RPMI7951 (cell line): Measurements from ENCODE around the gene IMMP2L. TPM values are rescaled to one million over a fixed set of nuclear protein-coding genes. Genes with fewer than 3 reads are reported as not detected.
"Not testable (repeated sequence)": the region's sequence is repeated elsewhere in the genome, so short reads cannot be mapped to it uniquely, and the experiment has no call there.

Source experiments
- DNase-seq: peaks from one replicate; pipeline ENCODE4 v3.0.0-alpha.2; 2012; ENCODE audit warnings: low read depth
- total RNA-seq: library from RNA; depleted of rRNA; stranded (reverse); fragments of >200 nt; shearing (Covaris generic); gene quantifications from 2 replicates; pipeline ENCODE4 v1.2.3, GENCODE V29; 2014

The IMMP2L gene
- total RNA-seq, 1 experiment from 2014 or later, result 10.5 TPM

DNA sequence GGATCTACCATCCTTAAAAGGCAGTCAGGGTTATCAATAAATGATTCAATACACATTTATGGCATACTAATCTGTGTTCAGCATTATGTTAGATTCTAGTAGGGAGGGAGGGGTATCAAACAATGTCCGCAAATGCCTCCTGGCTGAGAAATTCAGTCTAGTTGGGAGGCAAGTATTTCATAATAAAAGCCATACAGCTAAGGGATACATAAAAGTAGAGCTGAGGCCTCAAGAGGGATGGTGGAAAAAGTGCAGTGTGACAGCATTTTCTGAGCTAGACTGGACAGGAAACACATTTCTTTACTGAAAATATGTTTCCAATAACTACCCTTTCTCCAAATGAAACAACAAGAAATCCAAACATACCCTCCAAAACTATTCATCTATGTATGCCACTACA is 624.1 kb downstream of the IMMP2L start:
- DNase-seq, result no peak

DNA sequence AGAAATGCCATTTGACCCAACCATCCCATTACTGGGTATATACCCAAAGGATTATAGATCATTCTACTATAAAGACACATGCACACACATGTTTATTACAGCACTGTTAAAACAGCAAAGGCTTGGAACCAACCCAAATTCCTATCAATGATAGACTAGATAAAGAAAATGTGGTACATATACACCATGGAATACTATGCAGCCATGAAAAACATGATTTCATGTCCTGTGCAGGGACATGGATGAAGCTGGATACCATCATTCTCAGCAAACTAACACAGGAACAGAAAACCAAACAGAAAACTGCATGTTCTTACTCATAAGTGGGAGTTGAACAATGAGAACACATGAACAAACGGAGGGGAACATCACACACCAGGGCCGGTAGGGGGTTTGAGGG is 625.6 kb downstream of the IMMP2L start:
- not testable (repeated sequence) for DNase-seq

DNA sequence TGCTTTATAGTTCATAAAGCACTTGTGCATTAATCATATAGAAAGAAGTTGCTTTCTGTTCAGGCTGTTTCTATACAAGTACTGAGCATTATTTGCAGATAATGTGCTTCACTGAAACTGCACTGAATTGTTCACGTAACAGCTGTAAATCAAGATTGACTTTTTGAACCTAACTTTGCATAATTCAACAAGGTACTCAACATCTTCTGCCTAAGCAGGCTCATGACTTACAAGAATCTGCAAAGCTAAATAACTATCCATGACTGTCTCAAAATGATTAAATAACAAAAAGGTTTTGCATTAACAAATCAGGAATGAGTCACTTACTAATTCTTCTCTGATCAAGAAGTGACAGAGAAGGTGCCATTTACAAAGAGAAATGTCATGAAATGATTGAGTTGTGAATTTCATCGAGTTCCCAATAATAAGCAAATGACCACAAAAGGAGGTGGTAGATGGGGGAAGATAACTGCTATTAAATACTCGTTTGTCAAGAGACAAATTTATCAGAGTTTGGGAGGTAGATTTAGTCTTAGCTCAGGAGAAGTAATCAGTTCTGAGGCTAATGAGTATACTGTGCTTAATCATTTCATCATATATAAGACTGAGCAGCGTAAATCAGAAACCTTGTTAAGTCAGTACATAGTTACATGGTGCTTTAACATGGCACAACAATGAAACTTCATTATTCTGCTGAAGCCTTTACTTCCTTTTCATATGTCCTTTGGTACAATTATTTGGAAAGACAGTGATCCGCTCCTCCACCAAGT is 632.6 kb downstream of the IMMP2L start:
- no peak for DNase-seq

DNA sequence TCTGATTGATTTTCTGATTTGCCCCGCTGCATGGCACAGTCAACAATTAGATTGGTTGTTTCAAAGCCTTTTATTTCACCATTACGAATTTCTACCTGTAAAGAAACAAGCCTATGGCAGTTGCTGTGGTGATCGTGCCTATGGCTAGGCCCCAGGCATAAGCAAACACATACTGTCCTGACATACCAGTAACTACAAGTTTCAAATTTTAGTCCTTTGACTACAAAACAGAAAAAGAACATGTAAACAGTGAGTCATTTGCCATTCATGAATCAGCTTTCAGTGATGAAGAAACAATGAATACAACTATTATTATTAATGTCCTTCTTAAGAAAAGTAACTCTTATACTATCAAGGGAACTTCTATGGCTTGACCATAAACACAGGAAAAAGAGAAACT is 639.4 kb downstream of the IMMP2L start:
- DNase-seq, result no peak

DNA sequence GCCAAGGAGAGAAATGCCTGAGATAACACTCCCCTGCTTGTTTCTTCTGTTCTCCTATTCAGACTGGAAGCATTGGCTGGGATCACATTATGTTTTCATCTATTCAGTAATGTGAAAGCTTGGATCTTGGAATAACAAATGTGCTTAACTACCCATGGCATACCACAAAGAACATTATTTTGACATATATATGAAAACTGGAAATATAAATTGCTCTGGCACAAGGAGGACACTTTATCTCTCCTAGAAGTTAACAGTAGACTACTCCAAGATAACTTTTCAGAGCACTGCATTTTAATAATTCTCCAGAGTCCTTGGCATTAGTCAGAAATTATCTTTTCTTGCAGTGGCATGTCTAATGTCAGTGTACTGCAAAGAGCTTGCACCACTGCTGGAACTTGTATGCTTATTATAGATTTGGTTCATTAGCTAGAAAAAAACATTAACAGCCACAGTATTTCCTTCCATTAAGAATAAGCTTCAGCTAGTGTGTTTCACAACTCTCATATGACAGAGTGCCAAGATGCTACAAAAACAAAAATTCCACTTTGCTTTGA is 640.6 kb downstream of the IMMP2L start:
- DNase-seq, result no peak

DNA sequence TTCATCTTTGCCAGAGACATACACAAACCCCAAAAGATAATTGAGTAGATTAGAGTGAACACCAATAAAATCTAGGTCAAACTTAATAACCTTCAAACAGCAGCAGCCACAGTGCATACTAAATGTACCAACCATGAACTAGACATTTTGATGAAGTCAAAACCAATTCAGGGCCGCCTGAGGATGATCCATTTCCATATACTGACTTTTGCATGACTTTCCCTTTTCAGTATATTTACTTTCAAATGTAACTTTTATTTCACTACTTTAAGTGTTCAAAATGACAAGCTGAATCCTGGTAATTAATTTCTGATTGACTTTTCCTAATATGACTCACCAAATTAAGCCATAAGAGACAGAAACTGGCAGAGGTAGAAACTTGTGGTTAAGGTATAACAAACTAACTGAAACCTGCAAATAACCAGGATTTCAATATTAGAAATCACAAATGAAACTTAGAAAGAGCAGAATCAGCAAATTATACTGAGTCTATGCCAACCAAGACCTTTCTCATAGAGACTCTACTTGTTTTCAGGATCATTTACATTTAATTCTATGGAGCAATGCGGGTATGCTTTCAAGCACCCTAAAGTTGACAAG is 643.2 kb downstream of the IMMP2L start:
- DNase-seq, result no peak

DNA sequence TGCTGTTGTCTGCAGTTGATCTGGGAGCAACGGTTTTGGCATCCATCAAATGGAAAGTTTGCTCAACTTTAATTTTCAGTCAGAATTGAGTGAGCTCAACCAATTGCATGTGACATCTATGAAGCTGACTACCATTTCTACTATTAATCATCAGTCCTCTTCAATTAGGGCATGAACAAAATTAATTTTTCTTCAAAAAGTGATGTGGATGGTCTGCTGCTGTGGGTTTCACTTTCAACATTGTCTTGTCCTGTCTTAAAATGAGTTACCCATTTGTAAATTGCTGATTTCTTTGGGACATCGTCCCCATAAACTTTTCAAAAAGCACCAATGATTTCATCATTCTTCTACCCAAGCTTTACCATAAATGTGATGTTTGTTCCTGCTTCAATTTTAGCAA is 648.0 kb downstream of the IMMP2L start:
- DNase-seq, result no peak

DNA sequence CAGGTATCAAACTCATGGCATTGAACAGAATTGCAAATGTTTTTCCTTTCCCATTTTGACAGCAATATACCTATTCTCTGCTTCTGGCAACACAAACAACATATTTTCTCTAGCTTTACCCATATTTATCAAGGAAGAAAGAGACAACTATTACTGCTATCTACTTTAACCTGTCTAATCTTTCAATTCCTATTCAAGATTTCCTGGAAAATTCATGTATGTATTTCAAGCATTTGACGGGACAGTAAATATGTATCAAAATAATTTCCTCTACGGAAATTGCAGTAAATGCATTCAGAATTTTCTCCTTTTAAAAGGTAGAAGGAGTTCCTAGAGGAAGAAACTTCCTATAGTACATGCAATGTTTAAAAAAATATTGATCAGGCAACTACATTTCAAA is 650.7 kb downstream of the IMMP2L start:
- no peak for DNase-seq

DNA sequence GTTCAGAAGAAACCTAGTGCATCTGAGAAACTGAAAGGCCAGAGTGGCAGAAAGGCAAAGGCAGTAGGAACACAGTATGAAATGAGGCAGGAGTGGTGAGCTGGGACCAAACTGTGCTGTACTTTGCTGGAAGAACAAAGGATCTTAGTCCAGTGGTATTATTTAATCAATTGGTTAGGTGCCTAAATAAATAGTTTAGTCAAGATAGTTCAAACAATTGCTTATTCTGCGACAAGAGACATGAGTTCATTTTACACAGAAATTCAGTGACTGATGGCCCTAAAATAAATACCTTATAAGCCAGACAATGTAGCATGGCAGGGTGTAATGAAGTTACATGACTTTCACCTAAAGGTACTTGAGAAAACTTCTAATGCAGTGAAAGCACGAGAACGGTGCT is 653.2 kb downstream of the IMMP2L start:
- DNase-seq, result no peak

DNA sequence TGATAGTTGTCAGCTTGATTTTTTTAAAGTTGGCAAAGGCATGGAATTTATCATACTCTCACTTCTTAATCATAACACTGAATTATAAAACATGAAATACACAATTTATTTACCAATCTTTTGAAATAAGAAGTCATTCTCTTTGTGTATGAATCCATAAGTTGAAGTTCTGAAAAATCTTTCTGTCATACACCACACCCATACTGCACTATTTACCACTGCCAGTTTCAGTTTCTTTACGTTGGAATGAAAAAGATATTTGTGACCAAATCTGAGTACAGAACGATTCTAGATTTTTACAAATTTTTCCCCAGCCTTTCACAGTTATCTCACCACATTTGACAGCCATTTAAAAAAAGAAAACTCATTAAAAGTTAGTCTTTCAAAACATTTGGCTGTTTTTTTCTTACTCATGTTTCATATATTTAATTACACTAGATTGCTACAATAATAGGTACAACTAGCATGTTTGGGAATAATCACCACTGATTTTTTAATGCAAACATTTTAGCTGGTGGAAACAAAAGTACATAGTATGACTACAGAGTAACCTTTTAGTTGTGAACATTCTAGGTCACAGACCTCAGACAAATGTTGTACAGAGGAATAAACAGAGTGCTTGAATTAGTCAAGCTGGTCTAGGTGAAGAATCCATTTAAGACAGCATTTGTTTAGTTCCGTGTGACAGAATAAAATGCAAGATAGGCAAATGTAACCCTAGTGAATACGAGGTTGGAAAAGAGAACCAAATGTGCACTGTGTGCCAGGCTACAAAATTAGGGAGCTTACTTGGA is 656.3 kb downstream of the IMMP2L start:
- no peak for DNase-seq

DNA sequence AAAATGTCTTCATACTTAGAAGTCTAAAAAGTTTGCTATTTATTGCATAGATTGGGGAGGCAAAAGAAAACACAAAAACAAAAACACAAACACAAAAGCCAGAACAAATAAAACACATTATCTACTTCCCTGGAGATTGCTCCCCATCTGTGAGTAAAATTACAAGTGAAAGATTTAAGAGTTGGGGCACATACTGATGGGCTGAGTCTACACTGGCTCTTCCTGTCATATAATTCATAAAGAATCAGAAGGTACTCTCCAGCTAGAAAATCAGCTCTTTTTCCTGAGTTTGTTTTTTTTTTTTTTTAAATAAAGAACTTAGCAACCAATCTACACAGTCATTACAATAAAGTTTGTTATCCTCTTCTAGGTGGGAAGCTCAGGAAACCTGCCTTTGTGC is 663.8 kb downstream of the IMMP2L start:
- DNase-seq, result no peak

DNA sequence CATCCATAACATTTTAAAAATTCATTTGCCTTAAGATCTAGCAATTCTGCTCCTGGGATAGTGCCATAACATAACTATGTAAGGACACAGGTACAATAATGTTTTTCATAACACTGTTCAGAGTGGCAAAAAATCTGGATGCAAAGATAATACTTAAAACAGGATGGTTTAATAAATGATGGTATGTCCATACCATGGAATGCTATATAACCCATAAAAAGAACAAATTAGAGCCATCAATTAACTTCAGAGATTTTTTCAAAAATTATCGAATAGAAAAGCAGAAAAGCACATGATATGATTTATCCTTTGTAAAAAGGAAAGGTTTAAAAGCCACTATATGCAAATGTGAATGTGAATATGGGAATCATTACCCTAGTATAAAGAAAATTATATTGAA is 664.8 kb downstream of the IMMP2L start:
- no peak for DNase-seq

DNA sequence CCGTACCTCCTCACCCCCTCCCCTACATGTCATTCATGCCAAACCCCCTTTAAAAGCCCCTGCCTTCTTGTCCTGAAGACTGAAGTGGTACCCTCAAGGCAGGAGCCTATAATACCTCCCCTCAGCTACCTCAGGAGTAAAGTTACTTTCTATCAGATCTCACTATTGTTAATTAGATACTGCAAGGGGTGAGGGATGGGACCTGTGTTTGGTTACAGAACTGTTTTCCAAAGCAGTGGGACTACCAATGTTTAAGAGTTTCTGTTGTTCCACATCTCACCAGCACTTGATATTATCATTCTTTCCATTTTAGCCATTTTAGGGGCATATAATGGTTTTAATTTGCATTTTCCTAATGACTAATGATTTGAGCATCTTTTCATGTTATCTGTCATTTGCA is 668.2 kb downstream of the IMMP2L start:
- DNase-seq, result no peak

DNA sequence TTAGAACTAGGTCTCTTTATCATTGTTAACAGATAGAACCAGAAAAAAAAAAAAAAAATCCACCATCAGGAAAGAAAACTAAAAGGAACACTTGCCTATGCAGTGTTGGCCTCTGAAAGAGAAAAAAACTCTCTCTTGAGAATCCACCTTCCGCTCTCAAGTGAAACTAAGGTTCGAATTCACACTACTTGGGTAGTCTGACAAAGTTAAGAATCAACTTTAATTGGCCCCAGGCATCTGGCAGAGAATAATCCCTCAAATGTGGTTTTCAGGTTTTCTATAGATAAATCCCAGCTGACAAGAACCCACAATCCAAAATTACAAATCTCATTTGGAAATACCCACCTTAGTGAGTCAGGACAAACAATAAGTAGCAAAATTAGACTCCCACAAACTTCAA is 671.1 kb downstream of the IMMP2L start:
- DNase-seq, result no peak

DNA sequence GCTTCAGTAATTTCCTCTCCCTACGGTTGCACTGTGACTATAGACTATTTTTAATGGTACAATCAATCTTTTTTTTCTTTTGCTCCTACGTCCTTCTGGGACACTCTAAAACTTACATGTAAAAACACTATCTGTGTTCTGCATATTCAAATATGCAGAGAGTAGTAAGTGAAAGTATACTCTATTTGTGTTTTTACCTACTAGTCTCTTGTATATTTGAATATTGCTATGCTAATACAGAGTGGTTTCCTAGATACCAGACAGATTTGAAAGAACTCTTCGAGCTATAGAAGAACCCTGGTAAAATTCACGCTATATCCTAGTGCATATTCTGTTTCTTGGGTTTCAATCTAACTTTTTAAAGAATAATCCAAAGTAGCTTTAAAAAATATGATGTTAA is 672.2 kb downstream of the IMMP2L start:
- no peak for DNase-seq

DNA sequence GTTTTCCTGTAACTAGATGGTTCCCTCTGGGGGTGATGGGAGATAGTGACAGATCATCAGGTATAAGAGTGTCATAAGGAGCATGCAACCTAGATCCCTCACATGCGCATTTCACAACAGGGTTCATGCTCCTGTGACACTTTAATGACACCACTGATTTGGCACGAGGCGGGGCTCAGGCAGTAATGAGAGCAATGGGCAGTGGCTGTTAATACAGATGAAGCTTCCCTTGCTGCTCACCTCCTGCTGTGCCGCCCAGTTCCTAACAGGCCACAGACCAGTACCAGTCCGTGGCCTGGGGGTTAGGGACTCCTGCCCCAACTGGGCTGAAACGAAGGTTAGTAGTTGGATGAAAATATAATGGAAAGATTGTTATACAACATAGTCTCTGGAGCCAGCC is 673.0 kb downstream of the IMMP2L start:
- no peak for DNase-seq

DNA sequence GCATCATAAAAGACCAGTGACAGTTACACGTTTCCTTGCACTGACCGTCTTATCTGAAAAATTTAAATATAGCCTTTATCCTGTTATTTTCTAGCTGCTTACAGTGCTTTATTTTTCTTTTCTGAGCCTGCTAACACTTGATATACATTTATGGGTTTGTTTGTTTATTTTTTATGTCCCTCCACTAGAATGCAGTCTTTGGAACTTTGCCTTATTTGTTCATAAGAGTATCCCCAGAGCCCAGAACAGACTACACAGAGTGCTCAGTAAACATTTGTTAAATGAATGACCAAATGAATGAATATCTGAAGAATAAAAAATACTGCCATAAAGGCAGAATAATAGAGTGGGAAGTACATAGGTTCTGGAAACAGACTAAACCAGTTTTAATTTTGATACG is 673.7 kb downstream of the IMMP2L start:
- no peak for DNase-seq

DNA sequence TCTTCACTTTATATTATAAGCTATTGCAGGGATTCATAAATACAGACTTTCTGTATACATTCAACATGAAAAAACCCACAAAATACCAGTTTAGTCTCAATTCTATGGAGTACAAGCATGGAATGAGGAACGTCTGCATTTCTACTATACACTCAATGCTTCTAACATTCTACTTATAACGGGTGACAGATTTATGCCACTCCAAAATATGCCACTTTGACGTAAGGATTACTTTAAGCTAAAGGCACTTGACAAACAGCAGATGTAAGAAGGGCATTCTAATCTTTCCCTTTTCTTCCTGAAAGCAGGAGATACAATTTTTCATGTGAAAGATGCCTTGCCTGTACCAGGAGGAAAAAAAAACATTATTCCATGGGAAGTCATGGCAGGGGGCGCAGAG is 676.8 kb downstream of the IMMP2L start:
- no peak for DNase-seq

DNA sequence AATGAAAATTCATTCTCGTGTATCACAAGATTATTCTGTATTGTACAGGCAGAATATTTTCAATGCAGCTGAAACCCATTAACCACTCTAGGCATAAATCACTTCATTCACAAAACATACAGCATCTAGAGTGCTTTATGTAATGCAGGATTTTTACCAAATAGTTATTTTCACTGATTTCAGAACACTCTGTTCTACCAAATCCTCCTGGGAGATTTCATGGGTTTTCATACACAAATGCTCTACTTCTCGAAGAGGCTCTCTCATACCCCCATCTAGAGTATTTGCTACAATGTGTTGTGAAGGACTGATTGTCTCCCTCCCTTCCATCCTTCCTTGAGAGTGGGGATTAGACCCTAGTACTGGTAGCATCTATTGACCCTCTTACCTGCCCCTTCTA is 680.6 kb downstream of the IMMP2L start:
- DNase-seq, result no peak

DNA sequence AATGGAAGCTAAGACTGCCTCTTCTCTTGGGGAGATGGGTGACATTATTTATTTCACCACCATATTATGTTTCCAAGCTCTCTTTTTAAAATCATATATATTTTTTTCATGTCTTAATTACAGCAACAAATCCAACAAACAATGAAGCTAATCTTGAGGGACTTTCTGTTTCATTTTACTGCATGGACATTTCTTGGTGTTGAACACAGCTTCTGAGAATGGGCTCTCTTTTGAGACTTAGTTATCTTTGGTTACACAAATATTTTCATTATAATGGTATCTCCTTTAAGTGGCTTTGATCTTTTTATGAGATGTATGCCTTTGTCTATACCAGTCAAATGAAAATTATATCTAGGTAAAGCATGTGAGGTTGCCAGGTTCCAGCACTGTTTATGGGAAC is 681.3 kb downstream of the IMMP2L start:
- DNase-seq, result no peak

DNA sequence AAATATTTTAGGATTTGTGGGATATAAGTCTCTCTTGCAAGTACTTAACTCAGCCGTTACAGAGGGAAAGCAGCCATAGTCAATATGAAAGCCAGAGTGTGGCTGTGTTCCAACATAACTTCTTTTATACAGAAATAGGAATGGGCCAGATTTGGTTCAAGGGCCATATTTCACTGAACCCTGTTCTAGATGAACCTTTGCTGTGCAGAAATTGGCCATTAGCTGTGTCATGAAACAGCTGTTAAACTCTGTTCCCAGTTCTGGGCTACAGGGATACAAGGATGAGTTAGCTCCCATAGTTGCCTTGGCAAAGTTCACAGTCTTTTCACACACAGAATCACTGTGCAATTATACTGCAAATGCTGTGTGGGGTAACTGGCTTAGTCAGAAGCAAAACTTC is 685.3 kb downstream of the IMMP2L start:
- DNase-seq, result no peak

DNA sequence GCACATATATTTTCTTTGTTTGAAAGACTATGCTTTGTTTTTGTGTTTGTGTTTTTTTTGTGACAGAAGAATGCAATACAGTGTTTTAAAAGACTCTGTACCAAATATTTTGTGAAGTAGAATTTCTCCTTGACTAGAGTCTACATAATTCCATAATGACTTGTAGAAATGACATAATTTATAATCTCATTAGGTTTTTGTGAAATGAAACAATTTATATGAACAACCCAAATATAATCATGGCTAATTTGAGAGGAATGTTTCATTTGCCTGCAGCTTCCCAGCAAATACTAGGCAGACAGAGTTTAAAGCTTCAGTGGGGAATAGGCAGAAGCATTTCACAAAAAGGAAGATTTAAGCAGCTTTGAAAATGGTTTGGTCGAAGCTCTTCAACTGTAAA is 686.9 kb downstream of the IMMP2L start:
- DNase-seq, result no peak

DNA sequence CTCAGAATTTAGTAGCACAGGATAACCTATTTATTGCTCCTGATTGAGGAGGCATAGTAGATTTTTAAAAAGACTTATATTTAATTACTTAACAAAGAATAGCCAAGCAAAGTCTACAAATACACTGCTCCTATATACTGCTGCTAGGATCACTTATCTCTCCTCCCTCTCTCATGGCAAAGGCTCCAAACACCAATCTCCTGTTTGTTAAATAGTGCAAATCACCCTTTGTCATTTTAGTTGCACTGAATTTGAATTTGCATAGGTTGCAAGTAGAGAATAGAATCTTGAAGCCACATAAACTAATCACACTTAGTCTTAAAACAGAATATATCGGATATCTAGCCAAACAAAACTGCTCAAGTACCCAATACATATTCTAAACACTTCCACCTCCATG is 690.4 kb downstream of the IMMP2L start:
- DNase-seq, result no peak
